ENCODE measurements around the gene CDC14B.

DNA sequence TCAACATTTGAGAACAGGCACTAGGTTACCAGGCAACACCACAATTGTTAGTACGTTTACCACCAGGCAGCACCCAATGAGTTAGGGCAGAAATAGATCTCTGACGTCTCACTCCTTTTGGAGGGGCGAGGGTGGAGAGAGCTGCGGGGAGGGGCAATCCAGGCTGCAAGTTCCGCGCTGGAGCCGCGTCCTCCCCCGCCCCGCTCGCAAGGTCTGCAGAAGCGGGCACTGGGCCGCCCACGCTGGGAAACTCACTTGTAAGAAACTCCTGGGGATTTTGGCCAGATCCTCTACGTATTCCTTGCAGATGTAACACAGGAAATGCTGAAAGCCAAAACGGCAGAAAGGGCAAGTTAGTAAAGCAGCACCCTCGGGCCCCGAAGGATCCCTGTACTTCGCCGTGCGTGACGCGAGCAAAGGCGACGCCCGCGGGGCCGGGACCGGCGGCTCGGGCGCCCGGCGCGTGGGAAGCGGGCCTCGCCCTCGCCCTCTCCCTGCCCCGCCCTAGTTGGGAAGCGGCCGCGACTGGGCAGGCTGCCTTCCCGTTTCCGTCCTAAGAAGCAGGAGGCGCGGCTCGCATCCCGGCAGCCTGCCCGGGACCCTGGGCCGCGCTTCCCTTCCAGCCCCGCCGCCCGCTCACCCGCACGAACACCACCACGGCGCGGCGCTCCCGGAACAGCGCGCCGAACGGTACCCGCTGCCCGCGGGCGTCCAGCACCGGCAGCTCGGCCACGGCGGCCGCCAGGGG lies 35.0 kb upstream of the CDC14B start:
- TF ChIP-seq, protein P1, sequence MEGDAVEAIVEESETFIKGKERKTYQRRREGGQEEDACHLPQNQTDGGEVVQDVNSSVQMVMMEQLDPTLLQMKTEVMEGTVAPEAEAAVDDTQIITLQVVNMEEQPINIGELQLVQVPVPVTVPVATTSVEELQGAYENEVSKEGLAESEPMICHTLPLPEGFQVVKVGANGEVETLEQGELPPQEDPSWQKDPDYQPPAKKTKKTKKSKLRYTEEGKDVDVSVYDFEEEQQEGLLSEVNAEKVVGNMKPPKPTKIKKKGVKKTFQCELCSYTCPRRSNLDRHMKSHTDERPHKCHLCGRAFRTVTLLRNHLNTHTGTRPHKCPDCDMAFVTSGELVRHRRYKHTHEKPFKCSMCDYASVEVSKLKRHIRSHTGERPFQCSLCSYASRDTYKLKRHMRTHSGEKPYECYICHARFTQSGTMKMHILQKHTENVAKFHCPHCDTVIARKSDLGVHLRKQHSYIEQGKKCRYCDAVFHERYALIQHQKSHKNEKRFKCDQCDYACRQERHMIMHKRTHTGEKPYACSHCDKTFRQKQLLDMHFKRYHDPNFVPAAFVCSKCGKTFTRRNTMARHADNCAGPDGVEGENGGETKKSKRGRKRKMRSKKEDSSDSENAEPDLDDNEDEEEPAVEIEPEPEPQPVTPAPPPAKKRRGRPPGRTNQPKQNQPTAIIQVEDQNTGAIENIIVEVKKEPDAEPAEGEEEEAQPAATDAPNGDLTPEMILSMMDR (IDR thresholded peaks at IDR 0.05; ENCODE audit: borderline replicate concordance, extremely low read depth, low read length, poor library complexity, severe bottlenecking), result no peak
- TF ChIP-seq EZH2 (IDR thresholded peaks at IDR 0.05; ENCODE audit: borderline replicate concordance, low read depth, low read length, severe bottlenecking), result no peak
